ENCODE measurements around the gene LARGE1.

The LARGE1 gene

GRCh38 chr22:33889748-33890147, 30.5 kb downstream of the LARGE1 start:
- no peak for TF ChIP-seq CTCF (conservative IDR thresholded peaks at IDR 0.05; ENCODE audit: low read length)
- DNase-seq (ENCODE audit: low read depth), result no peak
- H3K4me3 ChIP-seq (ENCODE audit: low read length), result no peak overlapping the region

- H3K4me3 ChIP-seq (ENCODE audit: low read length), result no peak overlapping the region
- DNase-seq (ENCODE audit: low read depth), result no peak
- no peak for TF ChIP-seq CTCF (conservative IDR thresholded peaks at IDR 0.05; ENCODE audit: low read length)
These were observed 31.5 kb downstream of the LARGE1 start for GRCh38 chr22:33888821-33889220.

- no peak for DNase-seq (ENCODE audit: low read depth)
- TF ChIP-seq CTCF (conservative IDR thresholded peaks at IDR 0.05; ENCODE audit: low read length), result no peak
- H3K4me3 ChIP-seq (ENCODE audit: low read length), result no peak overlapping the region
These were observed 33.1 kb downstream of the LARGE1 start for GRCh38 chr22:33887173-33887572.

DNA sequence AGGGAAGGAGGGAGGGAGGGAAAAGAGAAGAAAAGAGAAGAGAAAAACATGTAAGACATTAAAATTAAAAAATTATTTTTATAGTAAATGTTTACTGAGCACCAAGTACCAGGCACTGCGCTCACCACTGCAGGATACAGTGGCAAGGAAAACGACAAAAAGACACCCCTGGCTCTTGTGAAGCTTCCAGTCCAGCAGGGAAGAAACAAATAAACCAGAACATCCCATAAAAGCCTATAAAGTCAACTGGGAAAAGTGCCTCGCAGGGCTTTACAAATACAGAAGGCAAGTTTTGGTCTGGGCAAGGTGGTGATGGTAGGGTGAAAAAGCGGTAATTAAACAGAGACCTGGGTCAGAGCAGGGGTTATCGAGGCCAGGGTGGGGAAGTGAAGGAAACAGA, 33.6 kb downstream of the LARGE1 start:
- no peak for TF ChIP-seq CTCF (conservative IDR thresholded peaks at IDR 0.05; ENCODE audit: low read length)
- no peak for DNase-seq (ENCODE audit: low read depth)
- H3K4me3 ChIP-seq (ENCODE audit: low read length), result no peak overlapping the region

- no peak for TF ChIP-seq CTCF (conservative IDR thresholded peaks at IDR 0.05; ENCODE audit: low read length)
- no peak overlapping the region for H3K4me3 ChIP-seq (ENCODE audit: low read length)
- no peak for DNase-seq (ENCODE audit: low read depth)
These were observed 35.4 kb downstream of the LARGE1 start for GRCh38 chr22:33884829-33885228.

DNA sequence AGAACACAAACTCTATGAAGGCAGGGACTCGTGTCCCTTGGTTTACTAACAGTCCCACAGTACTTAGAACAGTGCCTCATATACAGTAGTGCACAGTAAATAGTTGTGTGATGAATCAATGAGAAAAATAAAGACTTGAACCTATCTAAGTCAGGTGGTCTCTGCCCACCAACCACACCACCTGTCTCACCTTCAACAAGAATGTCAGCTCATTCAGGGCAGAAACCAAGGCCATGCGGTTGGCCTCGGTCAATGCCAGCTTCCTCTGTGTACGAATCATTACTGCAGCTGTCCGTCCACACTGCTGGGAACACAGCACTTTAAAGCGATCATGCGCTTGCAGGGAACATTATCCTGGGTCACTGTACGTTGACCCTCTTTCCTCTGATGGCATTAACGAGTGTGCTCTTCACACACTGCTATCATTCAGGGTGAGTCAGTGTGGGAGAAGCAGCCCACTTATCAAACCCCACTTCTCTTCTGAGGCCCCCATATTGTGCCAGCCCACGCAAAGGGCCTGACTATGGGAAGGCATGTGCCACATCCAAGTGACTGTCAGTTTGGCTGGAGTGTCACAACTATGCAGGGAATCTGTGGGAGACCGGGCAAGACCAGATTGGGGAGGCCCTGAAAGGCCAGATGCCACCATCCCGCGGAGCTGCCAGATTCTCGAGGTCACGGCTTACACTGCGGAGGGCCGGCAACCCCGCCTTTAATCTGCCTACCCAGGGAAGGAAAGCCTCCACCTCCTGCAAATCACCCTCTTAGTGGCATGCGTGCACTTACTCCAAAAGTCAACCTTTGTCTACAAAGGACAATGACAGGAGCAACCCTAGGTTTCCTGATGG, 36.1 kb downstream of the LARGE1 start:
- no peak overlapping the region for H3K4me3 ChIP-seq (ENCODE audit: low read length)
- no peak for TF ChIP-seq CTCF (conservative IDR thresholded peaks at IDR 0.05; ENCODE audit: low read length)
- no peak for DNase-seq (ENCODE audit: low read depth)

DNA sequence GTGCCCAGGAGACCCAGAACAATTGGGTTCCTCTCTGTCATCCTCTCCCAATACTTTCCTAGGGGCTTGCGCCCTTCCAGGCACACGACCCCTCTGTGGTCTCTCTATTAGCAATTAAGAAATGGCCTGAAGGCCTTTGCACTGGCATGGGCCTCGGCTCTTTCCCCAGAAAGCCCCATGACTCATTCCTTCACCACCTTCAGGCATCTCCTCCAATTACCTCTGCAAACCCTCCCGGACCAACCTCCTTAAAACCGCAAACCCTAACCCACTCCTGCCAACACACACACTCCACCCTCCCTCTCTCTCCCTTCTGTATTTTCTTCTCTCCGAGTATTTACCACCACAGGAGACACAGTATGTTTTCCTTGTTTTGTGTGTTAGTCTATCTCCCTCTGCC, 36.7 kb downstream of the LARGE1 start:
- TF ChIP-seq CTCF (conservative IDR thresholded peaks at IDR 0.05; ENCODE audit: low read length), result no peak
- DNase-seq (ENCODE audit: low read depth), result no peak
- no peak overlapping the region for H3K4me3 ChIP-seq (ENCODE audit: low read length)
